DND-41 (cell line): ENCODE measurements around the gene NUTM2G.
"Not testable (repeated sequence)": the region's sequence is repeated elsewhere in the genome, so short reads cannot be mapped to it uniquely, and the experiment has no call there.

ENCODE experiments used
- EZH2 ChIP-seq: IDR thresholded peaks from 3 replicates; pipeline ENCODE4 v1.6.1; 2012; ENCODE audit warnings: borderline replicate concordance, low read depth, mild to moderate bottlenecking, moderate library complexity, low read length, inconsistent platforms; ENCODE audit not compliant: severe bottlenecking
- TF ChIP-seq, protein P1 (sequence below): IDR thresholded peaks from 2 replicates; pipeline ENCODE4 v1.5.1; 2012; ENCODE audit warnings: borderline replicate concordance, low read length, moderate library complexity, mild to moderate bottlenecking; ENCODE audit not compliant: poor library complexity, severe bottlenecking; ENCODE audit errors: extremely low read depth

DNA sequence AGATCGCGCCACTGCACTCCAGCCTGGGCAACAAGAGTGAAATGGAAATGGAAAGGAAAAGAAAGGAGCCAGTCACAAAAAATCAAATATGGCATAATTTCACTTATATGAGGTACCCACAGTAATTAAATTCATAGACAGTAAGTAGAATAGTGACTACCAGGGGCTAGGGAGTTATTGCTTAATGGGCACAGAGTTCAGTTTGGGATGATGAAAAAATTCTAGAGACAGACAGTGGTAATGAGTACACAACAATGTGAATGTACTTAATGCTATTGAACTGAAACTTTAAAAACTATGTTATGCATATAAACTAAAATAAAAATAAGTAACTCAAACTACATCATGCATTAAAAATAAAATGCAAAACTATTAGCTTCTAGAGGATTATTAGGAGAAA, 56.2 kb downstream of the NUTM2G start:
- TF ChIP-seq, protein P1, sequence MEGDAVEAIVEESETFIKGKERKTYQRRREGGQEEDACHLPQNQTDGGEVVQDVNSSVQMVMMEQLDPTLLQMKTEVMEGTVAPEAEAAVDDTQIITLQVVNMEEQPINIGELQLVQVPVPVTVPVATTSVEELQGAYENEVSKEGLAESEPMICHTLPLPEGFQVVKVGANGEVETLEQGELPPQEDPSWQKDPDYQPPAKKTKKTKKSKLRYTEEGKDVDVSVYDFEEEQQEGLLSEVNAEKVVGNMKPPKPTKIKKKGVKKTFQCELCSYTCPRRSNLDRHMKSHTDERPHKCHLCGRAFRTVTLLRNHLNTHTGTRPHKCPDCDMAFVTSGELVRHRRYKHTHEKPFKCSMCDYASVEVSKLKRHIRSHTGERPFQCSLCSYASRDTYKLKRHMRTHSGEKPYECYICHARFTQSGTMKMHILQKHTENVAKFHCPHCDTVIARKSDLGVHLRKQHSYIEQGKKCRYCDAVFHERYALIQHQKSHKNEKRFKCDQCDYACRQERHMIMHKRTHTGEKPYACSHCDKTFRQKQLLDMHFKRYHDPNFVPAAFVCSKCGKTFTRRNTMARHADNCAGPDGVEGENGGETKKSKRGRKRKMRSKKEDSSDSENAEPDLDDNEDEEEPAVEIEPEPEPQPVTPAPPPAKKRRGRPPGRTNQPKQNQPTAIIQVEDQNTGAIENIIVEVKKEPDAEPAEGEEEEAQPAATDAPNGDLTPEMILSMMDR, result not testable (repeated sequence)
- TF ChIP-seq EZH2, result not testable (repeated sequence)
